Medulla oblongata (tissue), 1 donor: ENCODE data around the gene PLCG1.
"Not testable (repeated sequence)": the region's sequence is repeated elsewhere in the genome, so short reads cannot be mapped to it uniquely, and the experiment has no call there.

ENCODE experiments used
- DNase-seq: peaks from one replicate; pipeline ENCODE4 v3.0.0-alpha.2; 2015; ENCODE audit errors: extremely low spot score

The PLCG1 gene

GRCh38 chr20:41136680-41137613 is at the start of gene PLCG1:
Gene PLCG1, plus strand, starts transcription at chr20:41137543. Its CDS starts 99 bp downstream, at chr20:41137642.
- DNase-seq: peak; percentile 93

- DNase-seq: no peak
Measured at GRCh38 chr20:41087777-41088176, 49.6 kb upstream of the PLCG1 start.

GRCh38 chr20:41089555-41089954 is 47.8 kb upstream of the PLCG1 start:
- DNase-seq: no peak

GRCh38 chr20:41091927-41092326 is 45.4 kb upstream of the PLCG1 start:
- DNase-seq: no peak

- no peak for DNase-seq
Measured at GRCh38 chr20:41094353-41095055, 42.8 kb upstream of the PLCG1 start.

GRCh38 chr20:41095110-41095969 is 42.0 kb upstream of the PLCG1 start:
- peak; percentile 80 for DNase-seq

GRCh38 chr20:41098703-41099250 is 38.6 kb upstream of the PLCG1 start:
- no peak for DNase-seq

- no peak for DNase-seq
Measured at GRCh38 chr20:41100001-41100480, 37.3 kb upstream of the PLCG1 start.

GRCh38 chr20:41101660-41102059 is 35.7 kb upstream of the PLCG1 start:
- no peak for DNase-seq

GRCh38 chr20:41108531-41108930 is 28.8 kb upstream of the PLCG1 start:
- no peak for DNase-seq

GRCh38 chr20:41110012-41110411 is 27.3 kb upstream of the PLCG1 start:
- no peak for DNase-seq

- DNase-seq: no peak
Measured at GRCh38 chr20:41110930-41111577, 26.3 kb upstream of the PLCG1 start.

GRCh38 chr20:41111578-41111951 is 25.8 kb upstream of the PLCG1 start:
- DNase-seq: no peak

- no peak for DNase-seq
Measured at GRCh38 chr20:41116282-41116956, 20.9 kb upstream of the PLCG1 start.

GRCh38 chr20:41118159-41118558 is 19.2 kb upstream of the PLCG1 start:
- not testable (repeated sequence) for DNase-seq

- no peak for DNase-seq
Measured at GRCh38 chr20:41118632-41119031, 18.7 kb upstream of the PLCG1 start.

GRCh38 chr20:41119614-41120561 is 17.5 kb upstream of the PLCG1 start:
- peak; percentile 86 for DNase-seq

GRCh38 chr20:41121399-41121798 is 15.9 kb upstream of the PLCG1 start:
- no peak for DNase-seq

GRCh38 chr20:41123631-41124030 is 13.7 kb upstream of the PLCG1 start:
- no peak for DNase-seq
